CD4-positive, alpha-beta T cell treated with Interleukin-4 for 1 hour (primary cell): ENCODE data around the gene EHMT2.
A peak's percentile ranks its signal among the peaks of the same experiment; 100 is the strongest.
"Not testable (repeated sequence)": the region's sequence is repeated elsewhere in the genome, so short reads cannot be mapped to it uniquely, and the experiment has no call there.

Experiments used
- DNase-seq, 2 donors: peaks; one replicate each; pipeline ENCODE4 v3.0.0-alpha.2; 2020 to 2022

EHMT2 gene

GRCh38 chr6:31897612-31898382 is at the start of gene EHMT2:
EHMT2 (minus strand) TSS chr6:31897698; CDS start chr6:31897677, 21 bp downstream.
- peak; percentile 82 to 85 for DNase-seq

GRCh38 chr6:31947070-31947675 is 49.7 kb upstream of the EHMT2 start:
- DNase-seq: no peak

GRCh38 chr6:31946370-31946885 is 48.9 kb upstream of the EHMT2 start:
- DNase-seq: no peak

- DNase-seq: no peak
Observed at GRCh38 chr6:31945507-31946369, 48.2 kb upstream of the EHMT2 start, which contains the start of gene CFB. CFB (plus strand) TSS chr6:31946095; CDS start chr6:31946222, 127 bp downstream.

GRCh38 chr6:31945154-31945506 is 47.6 kb upstream of the EHMT2 start:
- DNase-seq: no peak

- DNase-seq: no peak
Observed at GRCh38 chr6:31943742-31944141, 46.2 kb upstream of the EHMT2 start.

GRCh38 chr6:31940256-31940664 is 42.8 kb upstream of the EHMT2 start:
- no peak for DNase-seq

- DNase-seq: no peak
Observed at GRCh38 chr6:31935823-31936222, 38.3 kb upstream of the EHMT2 start.

GRCh38 chr6:31935021-31935420 is 37.5 kb upstream of the EHMT2 start:
- no peak for DNase-seq

GRCh38 chr6:31933537-31933936 is 36.0 kb upstream of the EHMT2 start:
- no peak for DNase-seq

- not testable (repeated sequence) for DNase-seq
Observed at GRCh38 chr6:31932137-31932536, 34.6 kb upstream of the EHMT2 start.

GRCh38 chr6:31930962-31931361 is 33.5 kb upstream of the EHMT2 start:
- DNase-seq: no peak

GRCh38 chr6:31928672-31928939 is 31.1 kb upstream of the EHMT2 start:
- no peak for DNase-seq

- DNase-seq: no peak
Observed at GRCh38 chr6:31927863-31928671, 30.6 kb upstream of the EHMT2 start.

GRCh38 chr6:31927242-31927862 is 29.9 kb upstream of the EHMT2 start, which contains the start of gene C2:
C2 (plus strand) TSS chr6:31927717; CDS start chr6:31927753, 36 bp downstream.
- DNase-seq: no peak

- peak in 1 of 2 donors; percentile 19 for DNase-seq
Observed at GRCh38 chr6:31922942-31923341, 25.4 kb upstream of the EHMT2 start.

GRCh38 chr6:31920811-31921210 is 23.3 kb upstream of the EHMT2 start:
- peak in 1 of 2 donors; percentile 61 for DNase-seq

GRCh38 chr6:31919624-31920303 is 22.3 kb upstream of the EHMT2 start:
- DNase-seq: no peak

GRCh38 chr6:31918069-31918720 is 20.7 kb upstream of the EHMT2 start:
- no peak for DNase-seq

GRCh38 chr6:31915756-31916155 is 18.3 kb upstream of the EHMT2 start:
- DNase-seq: no peak

- DNase-seq: no peak
Observed at GRCh38 chr6:31915351-31915750, 17.9 kb upstream of the EHMT2 start.
